Measurements from ENCODE around the gene CNNM2. TPM values are rescaled to one million over a fixed set of nuclear protein-coding genes. Genes with fewer than 3 reads are reported as not detected.
"Not testable (repeated sequence)": the region's sequence is repeated elsewhere in the genome, so short reads cannot be mapped to it uniquely, and the experiment has no call there.

Gene CNNM2
- total RNA-seq, 1 donor from 2014 or later = 11.6 TPM

DNA sequence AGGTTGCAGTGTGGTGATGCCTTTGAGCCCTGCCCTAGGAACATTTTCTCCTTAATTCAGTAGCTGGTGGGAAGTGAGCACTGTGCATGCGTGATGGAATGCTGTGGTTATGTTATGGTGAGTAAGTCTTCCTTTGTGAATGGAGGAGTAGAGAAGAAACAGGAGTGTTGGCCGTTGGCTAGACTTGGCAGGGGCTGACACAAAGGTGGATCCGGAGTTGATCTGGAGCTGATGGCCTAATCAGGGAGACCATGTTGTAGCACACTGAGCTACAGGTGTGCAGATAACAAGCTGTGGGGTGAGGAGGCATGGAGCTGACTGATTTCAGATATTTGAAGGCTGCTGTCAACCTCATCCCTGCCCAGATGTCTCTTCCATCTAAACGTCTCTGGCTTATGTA is 122.3 kb downstream of the CNNM2 start:
- peak; percentile 43 for DNase-seq (ENCODE audit: low read depth)

DNA sequence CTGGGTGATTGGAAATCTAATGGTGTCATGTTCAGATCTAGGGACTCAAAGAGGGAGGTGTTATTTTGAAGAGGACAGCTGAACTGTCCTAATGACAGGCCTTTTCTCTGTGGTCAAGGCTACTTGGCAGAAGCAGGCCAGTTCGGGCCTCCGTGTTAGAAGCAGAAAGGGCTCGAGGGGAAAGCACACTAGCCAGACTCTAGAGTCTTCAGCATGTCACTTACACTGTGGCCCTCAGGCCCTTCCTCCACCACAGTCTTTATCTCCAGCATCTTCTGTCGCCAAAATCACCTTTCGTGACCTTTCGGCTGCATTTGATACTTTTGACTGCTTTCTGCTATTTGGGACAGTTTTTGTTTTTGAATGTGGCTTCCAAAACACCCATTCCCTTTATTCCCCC is 123.3 kb downstream of the CNNM2 start:
- DNase-seq (ENCODE audit: low read depth) = no peak

DNA sequence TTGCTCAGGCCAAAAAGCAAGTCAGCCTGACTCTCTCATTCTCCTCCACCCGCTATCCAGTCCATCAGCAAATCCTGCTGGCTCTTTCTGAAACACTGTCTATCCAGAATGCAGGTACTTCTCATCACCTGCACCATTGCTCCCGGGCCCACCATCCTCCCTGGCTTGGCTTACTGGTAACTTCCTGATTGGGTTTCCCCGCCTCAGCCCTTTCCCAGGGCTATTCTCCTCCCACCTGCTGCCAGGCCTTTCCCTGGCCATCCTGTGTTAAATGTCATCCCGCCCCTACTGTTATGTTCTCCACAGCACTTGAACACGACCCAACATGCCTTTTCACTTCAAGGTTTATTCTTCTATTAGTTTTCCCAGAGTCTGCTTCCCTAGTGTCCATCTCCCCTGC is 124.0 kb downstream of the CNNM2 start:
- DNase-seq (ENCODE audit: low read depth) = no peak

- DNase-seq (ENCODE audit: low read depth) = no peak
These were observed 124.8 kb downstream of the CNNM2 start for GRCh38 chr10:103042908-103043307.

DNA sequence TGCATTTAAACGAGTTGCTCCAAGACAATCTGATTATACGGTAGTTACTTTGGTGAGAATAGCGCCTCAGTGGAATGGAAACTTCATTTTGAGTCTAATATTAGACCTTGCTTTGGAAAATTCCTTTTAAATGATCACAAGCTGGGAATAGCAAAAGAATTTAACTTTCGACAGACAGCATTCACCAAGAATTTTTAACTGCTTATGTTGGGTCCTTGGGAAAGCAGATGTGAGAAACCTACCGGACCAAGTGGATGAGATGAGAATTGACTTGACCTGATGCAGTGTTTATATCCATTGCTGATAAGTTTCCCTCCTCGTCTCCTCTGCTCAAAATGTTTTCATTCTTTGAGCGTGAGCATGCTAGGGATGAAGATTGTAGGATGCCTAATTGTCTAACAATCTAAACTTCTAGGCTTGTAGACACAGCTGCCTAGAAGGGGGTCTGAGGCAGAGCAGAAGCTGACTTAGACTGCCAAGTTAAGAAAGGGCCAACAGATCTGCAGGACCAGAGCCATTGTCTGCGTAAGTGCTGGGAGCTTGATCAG is 126.9 kb downstream of the CNNM2 start:
- no peak for DNase-seq (ENCODE audit: low read depth)

- no peak for DNase-seq (ENCODE audit: low read depth)
These were observed 127.9 kb downstream of the CNNM2 start for GRCh38 chr10:103045961-103046360.

DNA sequence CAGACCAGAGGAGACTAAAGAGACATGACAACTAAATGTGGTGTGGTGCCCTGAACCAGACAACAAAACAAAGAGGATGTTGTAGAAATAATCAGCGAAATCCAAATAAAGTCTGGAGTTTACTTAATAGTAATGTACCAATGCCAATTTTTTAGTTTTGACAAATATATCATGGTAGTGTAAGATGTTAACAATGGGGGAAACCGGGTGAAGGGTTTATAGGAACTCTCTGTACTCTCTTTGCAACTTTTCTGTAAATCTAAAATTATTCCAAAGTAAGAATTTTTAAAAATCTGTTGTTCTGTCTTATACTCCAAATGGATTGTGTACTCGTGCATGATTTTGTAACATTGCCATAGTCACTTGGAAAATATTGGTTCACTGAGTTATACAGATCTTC is 129.3 kb downstream of the CNNM2 start:
- DNase-seq (ENCODE audit: low read depth) = no peak

DNA sequence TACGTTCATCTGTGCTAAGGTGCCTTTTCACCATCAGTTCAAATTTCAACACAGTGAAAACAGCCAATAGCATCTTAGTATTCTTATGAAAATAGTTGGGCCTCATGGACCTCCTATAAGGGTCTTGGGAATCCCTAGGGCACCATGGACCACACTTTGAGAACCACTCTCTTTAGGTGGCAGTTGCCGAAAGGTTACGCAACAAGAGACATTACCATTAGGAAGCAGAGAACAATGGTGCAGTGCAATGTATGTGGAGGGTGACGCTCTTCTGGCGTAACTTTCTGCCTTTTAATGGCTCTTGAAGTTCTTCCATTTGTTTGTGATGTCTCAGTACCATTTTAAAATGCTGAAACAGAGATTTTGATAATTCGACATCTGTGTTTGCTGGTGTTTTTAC is 131.1 kb downstream of the CNNM2 start:
- no peak for DNase-seq (ENCODE audit: low read depth)

DNA sequence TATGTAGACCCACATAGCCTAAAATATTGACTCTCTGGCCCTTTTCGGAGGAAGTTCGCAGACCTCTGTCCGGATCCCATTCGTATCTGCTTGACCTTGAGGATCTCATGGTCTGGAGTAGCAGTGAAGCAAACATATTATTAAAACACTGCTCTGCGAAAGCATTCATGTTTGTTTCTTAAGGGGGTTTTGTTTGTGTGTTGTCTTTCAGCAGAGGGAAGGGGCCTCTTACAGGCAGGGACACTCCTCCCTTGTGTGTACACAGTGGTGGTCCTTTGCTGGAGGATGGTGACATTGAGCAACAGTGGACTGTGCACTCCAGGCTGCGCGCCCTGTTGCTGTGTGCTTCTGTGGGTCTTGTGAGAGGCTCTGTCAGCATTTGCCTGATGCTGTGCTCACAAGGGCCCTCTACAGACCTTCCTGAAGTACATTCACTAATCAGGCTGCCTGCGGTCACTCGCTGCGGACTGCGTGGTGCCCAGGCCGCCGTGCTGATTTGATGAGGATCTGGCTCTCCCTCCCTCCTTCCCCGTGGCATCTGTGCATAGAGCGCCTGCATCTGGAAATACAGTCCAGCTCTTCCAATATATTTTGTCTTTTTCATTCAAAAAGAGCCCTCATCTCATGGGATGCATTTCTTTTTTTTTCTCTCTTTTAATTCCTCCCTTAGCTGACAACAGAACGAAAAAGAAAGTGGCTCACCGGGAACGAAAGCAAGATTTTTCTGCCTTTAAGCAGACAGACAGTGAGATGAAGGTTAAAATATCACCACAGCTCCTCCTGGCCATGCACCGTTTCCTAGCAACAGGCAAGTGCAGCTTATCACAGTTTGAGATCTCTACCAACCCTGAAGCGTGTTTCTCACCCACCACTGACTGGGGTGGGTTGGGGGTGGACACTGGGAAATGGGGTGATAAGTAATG is 135.8 kb downstream of the CNNM2 start:
- peak; percentile 82 for DNase-seq (ENCODE audit: low read depth)

DNA sequence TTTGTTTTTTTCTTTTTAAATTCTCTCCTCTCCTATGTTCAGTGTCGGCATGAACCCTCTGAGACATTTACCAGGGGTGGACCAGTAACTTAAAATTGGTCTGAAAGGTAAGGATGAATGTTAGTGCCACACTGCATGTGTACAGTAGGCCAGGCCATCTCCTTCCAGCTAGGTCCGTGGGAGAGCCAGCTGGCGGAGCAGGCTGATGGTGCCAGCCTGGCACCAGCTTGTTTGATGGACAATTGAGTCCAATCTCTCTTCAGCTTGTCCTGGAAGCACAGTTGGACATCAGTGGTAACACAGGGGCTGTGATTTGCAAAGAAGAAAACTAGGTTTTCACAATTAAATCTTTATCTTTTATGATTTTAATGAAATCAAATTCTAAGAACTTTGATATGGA is 136.5 kb downstream of the CNNM2 start:
- DNase-seq (ENCODE audit: low read depth) = no peak

DNA sequence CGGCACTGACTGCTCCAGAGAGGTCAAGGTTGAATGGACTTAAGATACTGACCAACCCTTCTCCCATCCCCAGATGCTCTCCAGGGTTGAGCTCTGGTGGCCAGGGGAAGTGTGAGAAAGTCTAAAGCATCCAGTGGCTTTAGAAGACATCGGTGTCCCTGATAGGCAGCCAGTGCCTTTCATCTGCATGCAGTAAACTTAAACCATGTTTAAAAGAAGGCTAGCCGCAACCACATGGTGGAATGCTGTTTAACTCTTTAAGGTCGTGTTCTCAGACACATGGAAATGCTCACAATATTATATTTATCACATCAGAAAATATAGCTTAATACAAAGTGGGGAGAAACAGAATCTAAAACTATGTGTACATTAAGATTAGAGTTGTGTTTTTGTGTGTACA is 137.0 kb downstream of the CNNM2 start:
- DNase-seq (ENCODE audit: low read depth) = no peak

DNA sequence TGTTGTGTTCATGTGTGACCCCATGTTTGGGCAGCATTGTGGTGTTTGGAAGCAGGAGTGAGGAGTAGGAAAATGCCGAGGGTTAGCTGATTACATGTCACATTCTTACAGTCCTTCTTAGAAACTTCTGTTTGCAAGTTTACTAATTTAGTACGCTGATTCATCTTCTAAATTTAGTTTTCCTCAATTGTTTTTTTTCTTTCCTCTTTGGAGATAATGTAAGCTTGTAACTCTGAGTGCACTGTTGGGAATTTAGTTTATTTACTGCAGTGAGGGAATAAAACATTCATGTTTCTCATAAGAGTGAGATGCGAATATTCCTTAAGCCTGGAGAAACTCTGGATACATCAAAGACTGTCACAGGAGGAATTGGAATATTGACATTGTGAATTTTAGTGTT is 139.9 kb downstream of the CNNM2 start:
- no peak for DNase-seq (ENCODE audit: low read depth)

GRCh38 chr10:103060575-103060974 is 142.5 kb downstream of the CNNM2 start:
- DNase-seq (ENCODE audit: low read depth) = no peak

DNA sequence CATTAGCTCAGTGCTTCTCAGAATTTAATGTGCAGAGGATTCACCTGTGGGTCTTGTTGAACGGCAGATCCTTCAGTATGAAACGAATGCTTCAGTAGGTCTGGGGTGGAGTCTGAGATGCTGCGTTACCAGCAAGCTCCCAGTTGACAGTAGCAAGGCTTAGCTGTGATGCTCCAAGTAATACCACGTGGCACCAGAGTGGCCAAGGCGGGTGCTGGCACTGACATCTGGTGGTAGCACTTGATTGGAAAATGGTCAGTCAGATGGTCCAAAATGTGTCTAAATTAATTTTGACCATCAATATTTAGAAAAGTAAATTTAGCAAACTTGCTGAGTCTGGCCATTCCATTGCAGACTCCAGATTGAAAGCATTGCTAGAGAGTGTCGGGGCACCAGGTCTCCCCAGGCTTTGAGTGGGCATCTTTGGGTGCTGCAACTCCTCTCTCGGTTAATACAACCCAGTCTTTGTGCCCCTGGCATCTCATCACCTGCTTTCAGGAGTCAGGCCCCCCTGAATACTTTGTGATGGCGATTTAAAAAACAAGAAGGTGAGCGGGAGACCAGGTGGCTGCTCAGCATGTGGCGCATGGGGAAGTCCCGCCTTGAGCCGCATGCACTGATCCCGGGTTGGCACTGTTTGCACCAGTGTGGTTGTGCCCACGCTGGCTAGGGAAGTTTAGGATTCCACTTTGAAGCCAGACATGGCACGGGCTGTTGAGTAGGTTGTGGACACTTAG is 144.9 kb downstream of the CNNM2 start:
- DNase-seq (ENCODE audit: low read depth) = no peak

GRCh38 chr10:103064956-103065355 is 146.9 kb downstream of the CNNM2 start:
- DNase-seq (ENCODE audit: low read depth) = no peak

- no peak for DNase-seq (ENCODE audit: low read depth)
These were observed 148.3 kb downstream of the CNNM2 start for GRCh38 chr10:103066141-103067098.

- not testable (repeated sequence) for DNase-seq (ENCODE audit: low read depth)
These were observed 149.0 kb downstream of the CNNM2 start for GRCh38 chr10:103067099-103067477.

DNA sequence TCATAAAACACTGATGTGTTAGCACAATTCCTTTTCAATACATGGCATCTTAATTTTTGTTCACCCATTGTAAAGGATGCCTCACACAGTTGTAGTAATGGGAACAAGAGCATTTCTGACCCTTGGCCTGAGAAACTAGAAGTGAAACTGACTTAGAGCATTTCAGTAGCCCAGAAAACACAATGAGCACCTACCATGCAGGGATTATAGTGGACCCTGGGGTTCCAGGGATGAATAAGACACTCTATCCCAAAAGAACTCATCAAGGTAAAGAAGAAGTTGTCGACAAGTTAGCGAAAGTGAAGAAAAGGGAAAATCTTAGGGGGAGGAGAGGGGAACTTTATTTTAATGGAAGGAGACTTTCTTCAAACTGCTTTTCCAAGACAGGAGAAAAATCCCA is 149.4 kb downstream of the CNNM2 start:
- DNase-seq (ENCODE audit: low read depth) = no peak

- no peak for DNase-seq (ENCODE audit: low read depth)
These were observed 149.9 kb downstream of the CNNM2 start for GRCh38 chr10:103067956-103068355.

DNA sequence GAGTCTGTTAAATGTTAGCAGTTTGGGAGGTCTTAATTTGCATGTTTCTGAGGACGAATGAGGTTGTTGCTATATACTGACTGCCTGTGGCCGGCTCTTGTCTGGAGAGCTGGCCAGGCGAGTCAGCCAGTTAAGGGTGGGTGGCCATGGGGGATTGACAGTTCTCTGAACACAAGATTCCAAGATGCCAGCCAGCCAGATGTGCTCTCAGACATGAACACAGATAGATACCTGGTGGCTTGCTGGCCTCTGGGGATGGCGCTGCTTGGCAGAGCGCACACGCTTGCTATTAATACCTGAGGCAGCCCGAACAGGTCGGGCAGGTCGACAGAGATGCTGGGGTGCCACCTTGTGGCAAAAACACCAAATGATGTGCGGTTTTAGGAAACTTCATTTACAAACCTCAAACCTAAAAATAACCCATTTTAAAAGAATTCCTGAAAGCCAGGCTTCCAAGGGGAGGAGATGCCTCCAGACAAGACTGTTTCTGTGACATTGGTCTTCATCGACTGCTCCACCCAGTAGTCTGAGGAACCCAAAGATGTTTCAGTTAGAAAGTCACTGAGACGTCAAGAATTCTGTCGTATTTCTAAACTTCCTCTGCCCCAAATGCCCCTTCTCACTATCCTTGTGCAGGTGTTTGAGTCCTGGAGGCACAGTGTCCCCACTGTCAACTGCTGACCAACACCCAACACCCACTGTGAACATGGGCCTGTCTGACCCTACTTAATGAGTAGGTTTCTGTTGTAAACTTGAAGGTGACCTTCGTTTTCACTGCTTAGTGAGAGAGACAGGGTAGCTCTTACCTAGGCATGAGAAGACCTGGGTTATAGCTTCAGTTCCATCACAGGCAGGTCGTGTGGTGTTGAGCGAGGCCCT is 151.6 kb downstream of the CNNM2 start:
- DNase-seq (ENCODE audit: low read depth) = peak; percentile 45

DNA sequence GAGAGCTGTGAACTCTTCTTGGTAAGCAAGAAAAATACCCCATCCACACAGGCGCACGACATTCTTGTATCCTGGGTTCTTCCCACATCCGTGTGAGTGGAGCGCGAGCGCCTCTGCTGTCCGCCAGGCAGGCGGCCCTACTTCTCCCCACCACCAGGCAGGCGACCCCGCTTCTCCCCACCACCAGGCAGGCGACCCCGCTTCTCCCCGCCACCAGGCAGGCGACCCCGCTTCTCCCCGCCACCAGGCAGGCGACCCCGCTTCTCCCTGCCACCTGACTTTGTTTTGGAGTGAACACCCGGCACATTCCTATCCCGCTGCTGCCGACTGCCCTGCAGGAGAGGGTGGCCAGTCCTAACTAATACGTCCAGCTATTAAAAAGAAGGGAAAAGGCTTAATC is 154.2 kb downstream of the CNNM2 start:
- DNase-seq (ENCODE audit: low read depth) = no peak
